ENCODE measurements around the gene PSD4.

The PSD4 gene

GRCh38 chr2:113209646-113210171 is 35.9 kb downstream of the PSD4 start:
- no peak for DNase-seq

GRCh38 chr2:113211226-113212105 is 37.7 kb downstream of the PSD4 start:
- DNase-seq = no peak

GRCh38 chr2:113212245-113213060 is 38.7 kb downstream of the PSD4 start:
- DNase-seq = no peak

GRCh38 chr2:113213061-113213930 is 39.5 kb downstream of the PSD4 start:
- DNase-seq = no peak

- no peak for DNase-seq
Measured at GRCh38 chr2:113214141-113214540, 40.4 kb downstream of the PSD4 start.

- no peak for DNase-seq
Measured at GRCh38 chr2:113215056-113215455, 41.3 kb downstream of the PSD4 start.

- DNase-seq = no peak
Measured at GRCh38 chr2:113216321-113216720, 42.5 kb downstream of the PSD4 start.

GRCh38 chr2:113216891-113217454 is 43.2 kb downstream of the PSD4 start:
- no peak for DNase-seq

- DNase-seq = no peak
Measured at GRCh38 chr2:113217455-113218282, 43.9 kb downstream of the PSD4 start.

GRCh38 chr2:113218283-113219091 is 44.7 kb downstream of the PSD4 start:
- DNase-seq = no peak

- no peak for DNase-seq
Measured at GRCh38 chr2:113219092-113219441, 45.3 kb downstream of the PSD4 start.

GRCh38 chr2:113219525-113219888 is 45.7 kb downstream of the PSD4 start:
- no peak for DNase-seq

GRCh38 chr2:113219889-113220641 is 46.3 kb downstream of the PSD4 start:
- no peak for DNase-seq

GRCh38 chr2:113220970-113221708 is 47.4 kb downstream of the PSD4 start:
- DNase-seq = no peak

- DNase-seq = no peak
Measured at GRCh38 chr2:113221846-113222245, 48.1 kb downstream of the PSD4 start.

- DNase-seq = no peak
Measured at GRCh38 chr2:113223813-113224212, 50.0 kb downstream of the PSD4 start.

GRCh38 chr2:113224647-113225236 is 51.0 kb downstream of the PSD4 start:
- DNase-seq = no peak

All from T-helper 9 cell (primary cell).